ENCODE data around the gene CSK. TPM values are rescaled to one million over a fixed set of nuclear protein-coding genes. Genes with fewer than 3 reads are reported as not detected.

Gene CSK
- total and polyA plus RNA-seq, 8 donors: 15.2 to 61.0 (median 24.0) TPM

GRCh38 chr15:74795966-74796625, 14.2 kb downstream of the CSK start:
- WGBS, 5 donors: 86 to 91% (median 87%) methylated on average over 14 of the region's 14 CpGs
- TF ChIP-seq CTCF (IDR thresholded peaks at IDR 0.05) (no peak), POLR2A (IDR thresholded peaks at IDR 0.05) (no peak), EP300 (IDR thresholded peaks at IDR 0.05) (no peak), POLR2AphosphoS5 (IDR thresholded peaks at IDR 0.05) (no peak)
- peaks cover 12 to 46% (median 31%) of the 10 kb centered on the region in 4 donors for H3K36me3 ChIP-seq
- H3K9me3 ChIP-seq: no peaks in the 10 kb centered on the region
- no peak overlapping the region for H3K27ac ChIP-seq
- H3K4me1 ChIP-seq: peaks cover 41 to 92% (median 70%) of the 10 kb centered on the region in 4 donors
- no peak overlapping the region for H3K4me3 ChIP-seq
- DNase-seq: no peak
- intact Hi-C loops (cut with DNase I; ENCODE audit: low total_unique reads): no loop called here
- H3K27me3 ChIP-seq: no peaks in the 10 kb centered on the region

GRCh38 chr15:74798388-74799254, 16.7 kb downstream of the CSK start:
- Histone ChIP-seq H3K27ac (peak overlapping the region in 4 of 5 donors; percentile 29 to 76 (median 67)), H3K4me3 (no peak overlapping the region), H3K4me1 (peaks cover 18 to 67% (median 50%) of the 10 kb centered on the region in 4 donors), H3K9me3 (no peaks in the 10 kb centered on the region), H3K36me3 (peaks cover 37 to 72% (median 56%) of the 10 kb centered on the region in 4 donors), H3K27me3 (no peaks in the 10 kb centered on the region)
- peak in 1 of 3 donors; percentile 50 for TF ChIP-seq POLR2AphosphoS5 (IDR thresholded peaks at IDR 0.05)
- no peak for TF ChIP-seq POLR2A (IDR thresholded peaks at IDR 0.05)
- peak in 3 of 7 experiments; percentile 20 to 53 (median 39) for TF ChIP-seq CTCF (IDR thresholded peaks at IDR 0.05)
- TF ChIP-seq EP300 (IDR thresholded peaks at IDR 0.05): no peak
- intact Hi-C loops (cut with DNase I; ENCODE audit: low total_unique reads): no loop called here
- WGBS, 5 donors: 52 to 65% (median 59%) methylated on average over 22 to 25 of the region's 25 CpGs
- DNase-seq: peak in 1 of 2 donors; percentile 88

DNA sequence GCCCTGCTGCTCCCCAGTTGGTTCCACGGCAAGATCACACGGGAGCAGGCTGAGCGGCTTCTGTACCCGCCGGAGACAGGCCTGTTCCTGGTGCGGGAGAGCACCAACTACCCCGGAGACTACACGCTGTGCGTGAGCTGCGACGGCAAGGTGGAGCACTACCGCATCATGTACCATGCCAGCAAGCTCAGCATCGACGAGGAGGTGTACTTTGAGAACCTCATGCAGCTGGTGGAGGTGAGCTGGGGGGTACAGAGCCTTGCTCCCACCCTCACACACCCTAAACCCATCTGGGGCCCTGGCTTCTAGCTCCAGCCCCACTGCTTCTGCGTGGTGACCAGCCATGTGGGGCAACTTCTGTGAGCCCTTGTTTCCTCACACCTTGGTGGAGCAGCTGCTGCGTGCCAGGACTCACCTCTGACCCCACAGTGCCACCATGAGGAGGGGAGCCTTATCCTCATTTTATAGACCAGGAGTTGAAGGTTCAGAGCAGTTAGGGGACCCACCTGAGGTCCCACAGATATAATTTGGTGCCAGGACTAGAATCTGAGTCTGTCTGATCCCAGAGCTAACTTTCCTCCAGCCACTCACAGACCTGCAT, 17.5 kb downstream of the CSK start:
- no peak for DNase-seq

DNA sequence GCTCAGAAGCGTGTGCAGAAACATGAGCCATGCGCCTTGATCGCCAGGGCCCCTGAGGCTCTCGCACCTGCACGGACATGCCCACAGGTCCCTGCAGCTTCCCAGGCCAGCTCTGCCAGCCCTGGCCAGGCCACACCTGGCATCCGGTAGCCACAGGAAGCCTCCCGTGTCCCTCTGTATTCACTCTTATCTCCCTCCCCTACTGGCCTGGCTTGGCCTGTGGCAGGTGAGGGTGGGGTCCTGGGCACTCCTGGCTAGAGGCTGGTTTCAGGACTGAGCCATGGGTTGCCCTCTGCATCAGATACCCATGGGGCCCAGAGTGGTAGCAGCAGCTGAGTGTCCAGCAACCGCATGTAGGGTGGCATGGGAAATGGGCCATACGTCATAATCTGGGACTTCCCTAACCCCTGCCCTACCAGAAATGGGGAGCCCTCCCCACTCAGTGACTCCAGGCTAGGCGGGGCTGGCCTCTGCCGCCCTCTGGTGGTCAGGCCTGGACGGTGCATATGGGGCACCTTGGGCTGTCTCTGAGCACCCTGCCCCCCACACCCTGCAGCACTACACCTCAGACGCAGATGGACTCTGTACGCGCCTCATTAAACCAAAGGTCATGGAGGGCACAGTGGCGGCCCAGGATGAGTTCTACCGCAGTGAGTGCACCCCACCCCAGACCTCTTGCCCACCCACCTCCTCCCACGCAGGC, 18.1 kb downstream of the CSK start:
- Histone ChIP-seq H3K36me3 (peaks cover 37 to 78% (median 65%) of the 10 kb centered on the region in 4 donors), H3K4me3 (peak overlapping the region in 1 of 4 donors; percentile 4), H3K27ac (peak overlapping the region; percentile 32 to 76 (median 67)), H3K27me3 (no peaks in the 10 kb centered on the region), H3K4me1 (peaks cover 18 to 55% (median 38%) of the 10 kb centered on the region in 4 donors), H3K9me3 (no peaks in the 10 kb centered on the region)
- TF ChIP-seq EP300 (IDR thresholded peaks at IDR 0.05): no peak
- TF ChIP-seq POLR2A (IDR thresholded peaks at IDR 0.05): no peak
- TF ChIP-seq CTCF (IDR thresholded peaks at IDR 0.05): peak in 6 of 7 experiments; percentile 84 to 98 (median 96)
- peak in 1 of 3 donors; percentile 76 for TF ChIP-seq POLR2AphosphoS5 (IDR thresholded peaks at IDR 0.05)
- DNase-seq: peak; percentile 87 to 91
- WGBS, 5 donors: 24 to 36% (median 33%) methylated on average over 12 to 18 of the region's 18 CpGs
- intact Hi-C loops (cut with DNase I; ENCODE audit: low total_unique reads): no loop called here

More for the DNA sequence above, 17.5 kb downstream of the CSK start:
- no peak for TF ChIP-seq POLR2AphosphoS5 (IDR thresholded peaks at IDR 0.05)
- H3K4me1 ChIP-seq: peaks cover 18 to 60% (median 45%) of the 10 kb centered on the region in 4 donors
- intact Hi-C loops (cut with DNase I; ENCODE audit: low total_unique reads): no loop called here
- no peak overlapping the region for H3K4me3 ChIP-seq
- H3K9me3 ChIP-seq: no peaks in the 10 kb centered on the region
- H3K27me3 ChIP-seq: no peaks in the 10 kb centered on the region
- H3K36me3 ChIP-seq: peaks cover 37 to 78% (median 64%) of the 10 kb centered on the region in 4 donors
- 61 to 85% (median 77%) methylated on average over 13 to 16 of the region's 16 CpGs for WGBS, 5 donors
- peak overlapping the region in 4 of 5 donors; percentile 32 to 76 (median 67) for H3K27ac ChIP-seq
